Fibroblast of the aortic adventitia (primary cell): ENCODE data around the gene KIF1A. TPM values are rescaled to one million over a fixed set of nuclear protein-coding genes. Genes with fewer than 3 reads are reported as not detected.

Experiments
- DNase-seq: peaks from one replicate; pipeline ENCODE4 v3.0.0-alpha.2; 2010; ENCODE audit warnings: low read depth
- H3K4me3 ChIP-seq: 2 replicates; pipeline ENCODE4 v1.5.1; 2011; ENCODE audit warnings: low read depth, mild to moderate bottlenecking, control low read depth, low read length, moderate library complexity
- CTCF ChIP-seq: IDR thresholded peaks from 2 replicates; pipeline ENCODE4 v1.5.1; 2011; ENCODE audit warnings: mild to moderate bottlenecking, low read length, control low read depth, inconsistent platforms; ENCODE audit not compliant: insufficient read depth
- total RNA-seq: library from RNA; depleted of rRNA; stranded (reverse); fragments of >200 nt; gene quantifications from 2 replicates; pipeline ENCODE4 v1.2.3, GENCODE V29; 2012; ENCODE audit warnings: low replicate concordance

Gene KIF1A
- total RNA-seq, 1 donor = under 0.01 TPM

GRCh38 chr2:240734756-240735155, 85.3 kb downstream of the KIF1A start:
- H3K4me3 ChIP-seq = no peak overlapping the region
- no peak for DNase-seq
- TF ChIP-seq CTCF = no peak

GRCh38 chr2:240733803-240734495, 86.1 kb downstream of the KIF1A start:
- no peak overlapping the region for H3K4me3 ChIP-seq
- DNase-seq = no peak
- TF ChIP-seq CTCF = no peak

GRCh38 chr2:240732911-240733622, 87.0 kb downstream of the KIF1A start:
- TF ChIP-seq CTCF = no peak
- no peak for DNase-seq
- no peak overlapping the region for H3K4me3 ChIP-seq

- DNase-seq = no peak
- no peak for TF ChIP-seq CTCF
Observed at GRCh38 chr2:240732184-240732583, 87.8 kb downstream of the KIF1A start.

GRCh38 chr2:240731178-240731545, 88.9 kb downstream of the KIF1A start:
- no peak for DNase-seq
- TF ChIP-seq CTCF = no peak
- no peak overlapping the region for H3K4me3 ChIP-seq

More at GRCh38 chr2:240732184-240732583, 87.8 kb downstream of the KIF1A start:
- no peak overlapping the region for H3K4me3 ChIP-seq

GRCh38 chr2:240730501-240731177, 89.4 kb downstream of the KIF1A start:
- no peak for TF ChIP-seq CTCF
- DNase-seq = no peak
- H3K4me3 ChIP-seq = no peak overlapping the region
